RPMI8226 (cell line): ENCODE measurements around the gene CNTNAP2.
A peak's percentile ranks its signal among the peaks of the same experiment; 100 is the strongest.

Experiments used
- DNase-seq: peaks from one replicate; pipeline ENCODE4 v3.0.0-alpha.2; 2015

Gene CNTNAP2

GRCh38 chr7:147170341-147171012 is 1053.9 kb downstream of the CNTNAP2 start:
- DNase-seq = no peak

- DNase-seq = no peak
These were observed 1054.4 kb downstream of the CNTNAP2 start for GRCh38 chr7:147171013-147171391.

GRCh38 chr7:147173883-147174282 is 1057.3 kb downstream of the CNTNAP2 start:
- no peak for DNase-seq

GRCh38 chr7:147182874-147183273 is 1066.3 kb downstream of the CNTNAP2 start:
- no peak for DNase-seq

GRCh38 chr7:147183276-147183675 is 1066.7 kb downstream of the CNTNAP2 start:
- DNase-seq = no peak

- DNase-seq = no peak
These were observed 1071.9 kb downstream of the CNTNAP2 start for GRCh38 chr7:147188467-147188866.

GRCh38 chr7:147193476-147193875 is 1076.9 kb downstream of the CNTNAP2 start:
- no peak for DNase-seq

GRCh38 chr7:147196481-147196880 is 1079.9 kb downstream of the CNTNAP2 start:
- no peak for DNase-seq

GRCh38 chr7:147197006-147197405 is 1080.4 kb downstream of the CNTNAP2 start:
- DNase-seq = peak; percentile 25

- DNase-seq = no peak
These were observed 1083.3 kb downstream of the CNTNAP2 start for GRCh38 chr7:147199868-147200267.

GRCh38 chr7:147207988-147208387 is 1091.4 kb downstream of the CNTNAP2 start:
- DNase-seq = no peak

GRCh38 chr7:147231275-147231674 is 1114.7 kb downstream of the CNTNAP2 start:
- no peak for DNase-seq

- no peak for DNase-seq
These were observed 1119.2 kb downstream of the CNTNAP2 start for GRCh38 chr7:147235645-147236382.

GRCh38 chr7:147240468-147240867 is 1123.9 kb downstream of the CNTNAP2 start:
- DNase-seq = no peak

GRCh38 chr7:147245274-147245673 is 1128.7 kb downstream of the CNTNAP2 start:
- peak; percentile 70 for DNase-seq

GRCh38 chr7:147249956-147250355 is 1133.4 kb downstream of the CNTNAP2 start:
- no peak for DNase-seq

GRCh38 chr7:147251751-147252325 is 1135.2 kb downstream of the CNTNAP2 start:
- no peak for DNase-seq

- DNase-seq = no peak
These were observed 1145.1 kb downstream of the CNTNAP2 start for GRCh38 chr7:147261693-147262092.

- DNase-seq = no peak
These were observed 1148.9 kb downstream of the CNTNAP2 start for GRCh38 chr7:147265528-147265927.

- no peak for DNase-seq
These were observed 1159.5 kb downstream of the CNTNAP2 start for GRCh38 chr7:147276106-147276505.

- DNase-seq = no peak
These were observed 1160.3 kb downstream of the CNTNAP2 start for GRCh38 chr7:147276783-147277370.

GRCh38 chr7:147279514-147279913 is 1162.9 kb downstream of the CNTNAP2 start:
- DNase-seq = no peak

- no peak for DNase-seq
These were observed 1163.4 kb downstream of the CNTNAP2 start for GRCh38 chr7:147279964-147280374.

GRCh38 chr7:147282204-147282603 is 1165.6 kb downstream of the CNTNAP2 start:
- no peak for DNase-seq
